VCaP (cell line): Measurements from ENCODE around the gene SEMA3G.

Experiments used
- H3K27ac ChIP-seq: fragments of 450-650 bp; 2 replicates; pipeline ENCODE4 v1.5.1; 2017
- TF ChIP-seq, protein P1 (sequence below): fragments of 450-650 bp; conservative IDR thresholded peaks from 2 replicates; pipeline ENCODE4 v1.5.1; 2017; ENCODE audit warnings: mild to moderate bottlenecking, moderate library complexity

SEMA3G gene

DNA sequence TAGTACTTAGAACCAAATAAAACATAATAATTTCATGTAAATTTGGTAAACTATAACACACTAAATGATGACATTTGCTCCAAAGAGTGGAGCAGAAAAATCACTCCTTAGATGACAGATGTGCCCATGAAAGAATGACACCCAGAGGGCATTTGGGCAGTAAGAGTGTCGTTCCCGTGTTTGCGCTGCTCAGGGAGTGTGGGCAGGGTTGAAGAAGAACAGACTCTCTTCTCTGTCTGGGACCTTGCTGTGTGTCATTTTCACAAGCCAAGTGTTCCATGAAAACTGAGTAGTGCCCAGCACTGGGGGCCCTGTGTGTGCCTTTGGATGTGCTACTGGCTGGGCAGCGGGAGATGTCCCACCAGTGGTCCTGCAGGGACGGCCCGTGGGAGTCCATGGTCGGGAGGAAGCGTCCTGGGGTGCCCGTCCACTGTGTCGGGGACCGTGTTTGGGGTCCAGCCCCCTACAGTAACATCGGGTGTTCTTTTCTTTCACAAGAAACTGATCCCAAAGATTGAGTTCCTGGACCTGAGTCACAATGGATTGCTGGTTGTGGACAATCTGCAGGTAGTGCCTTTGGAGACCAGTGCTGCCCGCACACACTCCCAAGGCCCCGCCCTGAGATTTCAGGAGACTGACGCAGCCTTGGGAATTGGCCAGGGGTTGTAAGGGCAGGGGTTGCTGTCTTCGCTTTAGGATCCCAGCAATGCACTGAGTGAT lies 32.3 kb upstream of the SEMA3G start:
- H3K27ac ChIP-seq = no peak overlapping the region
- TF ChIP-seq, protein P1, sequence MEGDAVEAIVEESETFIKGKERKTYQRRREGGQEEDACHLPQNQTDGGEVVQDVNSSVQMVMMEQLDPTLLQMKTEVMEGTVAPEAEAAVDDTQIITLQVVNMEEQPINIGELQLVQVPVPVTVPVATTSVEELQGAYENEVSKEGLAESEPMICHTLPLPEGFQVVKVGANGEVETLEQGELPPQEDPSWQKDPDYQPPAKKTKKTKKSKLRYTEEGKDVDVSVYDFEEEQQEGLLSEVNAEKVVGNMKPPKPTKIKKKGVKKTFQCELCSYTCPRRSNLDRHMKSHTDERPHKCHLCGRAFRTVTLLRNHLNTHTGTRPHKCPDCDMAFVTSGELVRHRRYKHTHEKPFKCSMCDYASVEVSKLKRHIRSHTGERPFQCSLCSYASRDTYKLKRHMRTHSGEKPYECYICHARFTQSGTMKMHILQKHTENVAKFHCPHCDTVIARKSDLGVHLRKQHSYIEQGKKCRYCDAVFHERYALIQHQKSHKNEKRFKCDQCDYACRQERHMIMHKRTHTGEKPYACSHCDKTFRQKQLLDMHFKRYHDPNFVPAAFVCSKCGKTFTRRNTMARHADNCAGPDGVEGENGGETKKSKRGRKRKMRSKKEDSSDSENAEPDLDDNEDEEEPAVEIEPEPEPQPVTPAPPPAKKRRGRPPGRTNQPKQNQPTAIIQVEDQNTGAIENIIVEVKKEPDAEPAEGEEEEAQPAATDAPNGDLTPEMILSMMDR = no peak

- TF ChIP-seq, protein P1 = no peak
- H3K27ac ChIP-seq = peak overlapping the region; percentile 98; the same call in 1 of the 2 replicates
Measured at GRCh38 chr3:52473026-52473425, 28.1 kb upstream of the SEMA3G start.

GRCh38 chr3:52472239-52473000 lies 27.5 kb upstream of the SEMA3G start:
- TF ChIP-seq, protein P1 = peak; percentile 20; the same call in 1 of the 2 replicates
- H3K27ac ChIP-seq = peak overlapping the region; percentile 98

GRCh38 chr3:52471371-52472238 lies 26.7 kb upstream of the SEMA3G start:
- TF ChIP-seq, protein P1 = peak; percentile 71

GRCh38 chr3:52470920-52471319 lies 26.0 kb upstream of the SEMA3G start:
- TF ChIP-seq, protein P1 = no peak

More at GRCh38 chr3:52471371-52472238, 26.7 kb upstream of the SEMA3G start:
- H3K27ac ChIP-seq = peak overlapping the region; percentile 98

DNA sequence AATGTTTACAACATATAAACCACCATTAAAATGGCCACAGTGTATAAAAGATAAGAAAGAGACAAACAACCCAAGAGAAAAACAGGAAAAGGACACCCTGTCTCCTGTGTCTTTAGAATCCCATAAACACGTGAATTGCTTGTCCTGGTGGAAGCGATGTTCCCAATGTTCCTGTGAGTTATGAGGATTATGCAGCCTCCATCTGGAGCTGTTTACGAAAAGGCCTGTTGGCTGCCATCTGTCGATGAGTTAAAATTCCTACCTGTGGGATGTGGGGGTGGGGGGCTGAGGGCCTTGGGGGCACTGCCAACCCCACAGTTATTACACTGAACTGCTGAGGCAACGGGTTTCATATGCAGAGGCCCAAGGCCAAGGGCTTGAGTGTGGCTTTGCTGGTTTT lies 24.1 kb upstream of the SEMA3G start:
- peak overlapping the region; percentile 98 for H3K27ac ChIP-seq
- TF ChIP-seq, protein P1 = no peak

More at GRCh38 chr3:52470920-52471319, 26.0 kb upstream of the SEMA3G start:
- peak overlapping the region; percentile 98 for H3K27ac ChIP-seq

DNA sequence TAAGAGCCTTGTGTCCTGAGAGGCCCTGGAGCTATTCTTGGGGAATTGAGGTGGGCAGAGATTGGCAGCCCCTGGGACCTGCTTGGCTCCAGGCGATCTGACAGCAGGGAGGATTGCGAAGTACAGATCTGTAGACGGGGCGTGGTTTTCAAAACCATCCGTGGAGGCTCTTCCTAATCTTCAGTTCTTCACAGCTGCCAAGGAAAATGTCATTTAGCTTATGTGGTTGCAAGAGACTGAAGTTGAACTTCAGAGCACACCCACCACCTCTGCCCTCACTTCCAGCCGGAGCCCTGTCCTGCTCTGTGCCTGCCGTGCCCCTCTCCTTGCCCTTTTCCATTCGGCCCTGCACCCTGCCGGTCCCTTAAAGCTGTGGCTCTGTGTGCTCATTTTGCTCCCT lies 23.4 kb upstream of the SEMA3G start:
- TF ChIP-seq, protein P1 = no peak
- peak overlapping the region; percentile 98 for H3K27ac ChIP-seq
